ENCODE measurements around the gene FRMD1.

Gene FRMD1

GRCh38 chr6:168053957-168054471, 25.0 kb downstream of the FRMD1 start:
- no peak for DNase-seq

DNA sequence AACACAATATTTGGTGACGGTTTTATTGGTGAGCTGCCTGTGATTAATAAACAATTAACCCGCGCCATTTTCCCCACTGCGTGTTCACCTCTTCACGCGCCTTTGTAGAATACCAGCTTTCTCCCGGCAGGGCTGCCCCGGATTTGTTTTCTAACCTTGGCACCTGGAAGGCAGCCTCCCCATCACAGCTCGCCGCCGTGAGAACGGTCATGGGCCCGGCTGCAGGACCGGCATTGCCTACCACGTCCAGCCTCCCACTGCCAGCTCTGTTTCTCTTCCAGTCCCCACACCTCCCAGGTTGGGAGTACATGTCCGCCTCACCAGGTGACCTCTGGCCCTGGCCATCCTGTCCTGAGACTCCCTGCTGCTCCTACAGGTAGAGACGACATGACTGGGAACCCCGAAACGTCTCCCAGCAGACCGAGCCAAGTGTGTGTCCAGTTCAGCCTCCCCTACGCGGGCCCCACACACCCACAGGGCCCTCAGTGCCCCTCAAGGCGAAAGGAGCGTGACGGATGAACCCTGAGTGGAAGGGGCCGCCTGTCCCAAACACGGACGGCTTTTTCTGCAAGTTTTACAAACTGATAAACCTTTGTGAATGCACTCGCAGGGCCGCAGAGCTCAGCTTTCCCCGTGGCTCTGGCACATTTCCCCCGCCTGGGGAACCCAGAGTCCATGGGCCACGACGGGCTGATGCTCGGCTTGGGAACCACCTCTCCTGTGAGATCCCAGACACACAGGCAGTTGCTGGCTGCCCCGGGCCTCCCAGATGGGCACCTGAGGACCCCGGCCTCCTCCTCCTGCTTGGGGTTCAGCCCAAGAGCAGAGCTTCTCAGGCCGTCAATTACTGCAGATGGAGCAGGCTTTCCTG, 25.7 kb downstream of the FRMD1 start:
- DNase-seq = no peak

DNA sequence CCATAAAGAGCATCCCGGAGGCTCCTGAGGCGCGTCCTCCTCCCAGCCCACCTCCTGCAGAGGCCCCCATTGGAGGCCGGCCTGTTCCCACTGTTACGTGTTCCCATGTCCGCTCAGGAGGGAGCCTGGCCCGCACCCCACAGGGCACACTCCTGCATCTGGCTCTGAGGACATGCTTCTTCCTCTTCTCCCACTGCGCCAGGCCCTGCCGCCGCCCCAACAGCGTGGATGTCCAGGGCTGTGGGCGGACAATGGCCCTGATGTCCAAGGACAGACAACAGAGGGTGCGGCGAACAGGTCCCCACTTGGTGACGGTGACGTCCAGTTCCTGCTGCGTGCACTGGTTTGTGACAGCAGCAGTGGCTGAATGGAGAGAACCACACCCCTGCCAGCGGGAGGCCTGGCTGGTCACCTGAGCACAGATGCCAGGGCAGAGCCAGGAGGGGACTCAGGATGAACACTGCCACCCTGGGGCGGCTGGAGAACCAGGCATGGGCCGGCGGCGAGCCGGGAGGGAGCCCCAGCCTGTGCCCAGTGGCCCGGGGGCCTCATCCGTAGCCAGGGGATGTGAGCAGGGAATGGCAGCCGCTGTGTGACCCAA, 26.6 kb downstream of the FRMD1 start:
- DNase-seq = no peak

DNA sequence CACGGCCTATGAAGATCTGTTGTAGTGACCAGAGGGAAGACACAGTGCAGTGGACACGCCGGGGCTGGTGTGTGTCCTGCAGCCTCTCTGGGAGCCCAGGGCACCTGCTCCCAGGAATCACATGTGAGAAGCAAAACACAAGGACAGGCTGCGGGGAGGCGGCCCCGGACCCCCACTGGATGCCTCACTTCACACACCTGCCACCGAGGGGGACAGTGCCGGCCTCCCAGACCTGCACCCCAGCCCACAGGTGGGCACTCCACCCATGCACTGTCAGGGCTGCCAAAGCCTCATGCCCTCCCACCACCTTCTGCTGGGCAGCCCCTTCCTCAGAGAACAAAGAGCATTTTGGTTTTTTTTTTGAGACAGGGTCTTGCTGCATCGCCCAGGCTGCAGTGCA, 27.4 kb downstream of the FRMD1 start:
- DNase-seq = no peak

- no peak for DNase-seq
Observed at GRCh38 chr6:168050881-168051586, 28.0 kb downstream of the FRMD1 start.

- no peak for DNase-seq
Observed at GRCh38 chr6:168050225-168050880, 28.7 kb downstream of the FRMD1 start.

- no peak for DNase-seq
Observed at GRCh38 chr6:168049706-168050224, 29.2 kb downstream of the FRMD1 start.

DNA sequence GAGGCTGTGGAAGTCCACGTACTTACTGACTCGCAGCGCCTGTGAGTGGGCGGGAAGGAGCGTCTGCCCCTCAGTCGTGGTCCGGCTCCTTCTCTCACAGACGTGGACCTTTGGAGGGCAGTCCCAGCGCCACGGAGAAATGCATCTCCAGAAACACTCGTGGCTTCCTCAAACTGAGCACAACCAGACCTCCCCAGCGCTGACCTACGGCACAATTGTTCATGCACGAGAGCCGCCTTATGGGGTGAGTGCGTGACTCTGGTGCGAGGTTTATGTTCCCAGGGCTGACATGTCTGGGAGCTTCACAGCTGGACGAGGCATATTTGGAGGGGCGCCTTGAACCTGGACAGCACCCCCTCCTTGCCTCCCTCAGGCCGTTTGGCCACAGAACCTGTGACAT, 29.7 kb downstream of the FRMD1 start:
- no peak for DNase-seq

GRCh38 chr6:168048724-168049025, 30.3 kb downstream of the FRMD1 start:
- DNase-seq = no peak

DNA sequence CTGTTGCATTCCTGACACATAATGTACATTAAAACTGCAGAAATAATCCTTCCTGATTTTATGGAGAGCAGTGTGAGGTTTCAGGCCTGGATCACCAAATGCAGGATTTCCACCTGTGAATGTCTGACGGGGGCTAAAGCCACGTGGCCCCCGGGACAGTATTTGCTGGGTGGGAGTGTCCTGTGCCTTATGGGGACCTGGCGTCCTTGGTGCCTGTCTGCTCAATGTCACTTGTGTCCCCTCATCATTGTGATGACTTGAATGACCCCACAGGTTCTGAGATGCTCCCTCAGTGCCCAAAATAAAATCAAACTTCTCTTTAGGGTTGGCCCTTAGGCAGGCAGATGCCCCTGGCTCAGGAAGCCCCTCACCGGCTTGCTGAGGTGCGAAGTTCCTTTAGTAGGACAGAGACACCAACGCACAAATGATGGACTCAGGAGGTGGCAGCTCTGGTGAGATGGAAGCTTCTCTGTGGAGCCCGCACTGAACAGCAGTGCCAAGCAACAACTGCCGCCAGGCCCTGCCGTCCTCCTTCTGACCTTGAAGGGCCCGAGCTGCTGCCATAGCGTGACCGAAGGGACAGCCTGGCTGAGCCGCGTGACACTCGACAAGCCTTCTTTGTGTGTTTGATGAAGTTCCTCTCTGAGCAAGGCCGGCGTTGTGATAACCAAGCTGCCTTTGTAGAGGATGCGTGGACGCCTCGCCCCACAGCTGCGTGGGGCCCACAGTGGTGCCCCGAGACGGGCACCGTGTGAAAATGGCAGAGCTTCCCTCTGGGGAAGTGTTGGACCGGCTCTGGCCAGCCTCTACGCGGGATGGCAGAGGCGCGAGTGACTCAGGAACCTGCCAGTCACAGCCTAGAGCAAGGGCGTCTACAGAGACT, 30.9 kb downstream of the FRMD1 start:
- DNase-seq = no peak

GRCh38 chr6:168046696-168047095, 32.3 kb downstream of the FRMD1 start:
- no peak for DNase-seq

- DNase-seq = no peak
Observed at GRCh38 chr6:168045706-168046620, 33.0 kb downstream of the FRMD1 start.

GRCh38 chr6:168045141-168045691, 33.8 kb downstream of the FRMD1 start:
- no peak for DNase-seq

GRCh38 chr6:168044521-168045130, 34.4 kb downstream of the FRMD1 start:
- DNase-seq = no peak

GRCh38 chr6:168043848-168044415, 35.1 kb downstream of the FRMD1 start:
- DNase-seq = no peak

DNA sequence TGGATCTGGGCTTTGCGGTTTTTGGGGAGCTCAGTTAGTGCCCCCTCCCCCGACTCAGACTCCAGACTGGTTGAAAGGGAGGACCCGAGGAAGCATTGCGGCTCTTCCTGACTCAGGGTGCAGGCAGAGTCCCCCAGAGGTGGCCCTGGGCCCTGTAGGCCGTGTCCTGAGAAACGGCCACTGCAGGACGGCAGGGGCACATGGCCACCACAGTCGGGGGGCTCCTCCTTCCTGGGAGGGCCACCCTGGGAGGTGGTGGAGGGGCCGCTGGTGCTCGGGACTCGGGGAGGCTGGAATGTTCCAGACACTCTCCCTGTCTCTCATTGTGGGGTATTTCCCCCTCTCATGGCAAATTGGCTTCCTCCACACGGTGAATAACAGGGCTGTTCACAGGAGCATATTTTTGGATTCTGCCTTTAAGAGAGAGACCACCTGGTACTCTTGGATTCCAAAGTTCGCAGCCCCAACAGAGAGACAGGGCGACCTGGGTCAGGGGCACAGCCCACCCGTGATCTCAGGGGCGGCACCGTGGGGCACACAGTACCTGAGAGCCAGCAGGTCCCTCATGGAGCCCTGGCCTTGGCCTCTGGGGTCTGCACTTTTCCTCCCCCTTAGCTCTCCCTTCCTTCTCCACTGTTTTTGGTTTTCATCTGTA, 35.7 kb downstream of the FRMD1 start:
- no peak for DNase-seq

DNA sequence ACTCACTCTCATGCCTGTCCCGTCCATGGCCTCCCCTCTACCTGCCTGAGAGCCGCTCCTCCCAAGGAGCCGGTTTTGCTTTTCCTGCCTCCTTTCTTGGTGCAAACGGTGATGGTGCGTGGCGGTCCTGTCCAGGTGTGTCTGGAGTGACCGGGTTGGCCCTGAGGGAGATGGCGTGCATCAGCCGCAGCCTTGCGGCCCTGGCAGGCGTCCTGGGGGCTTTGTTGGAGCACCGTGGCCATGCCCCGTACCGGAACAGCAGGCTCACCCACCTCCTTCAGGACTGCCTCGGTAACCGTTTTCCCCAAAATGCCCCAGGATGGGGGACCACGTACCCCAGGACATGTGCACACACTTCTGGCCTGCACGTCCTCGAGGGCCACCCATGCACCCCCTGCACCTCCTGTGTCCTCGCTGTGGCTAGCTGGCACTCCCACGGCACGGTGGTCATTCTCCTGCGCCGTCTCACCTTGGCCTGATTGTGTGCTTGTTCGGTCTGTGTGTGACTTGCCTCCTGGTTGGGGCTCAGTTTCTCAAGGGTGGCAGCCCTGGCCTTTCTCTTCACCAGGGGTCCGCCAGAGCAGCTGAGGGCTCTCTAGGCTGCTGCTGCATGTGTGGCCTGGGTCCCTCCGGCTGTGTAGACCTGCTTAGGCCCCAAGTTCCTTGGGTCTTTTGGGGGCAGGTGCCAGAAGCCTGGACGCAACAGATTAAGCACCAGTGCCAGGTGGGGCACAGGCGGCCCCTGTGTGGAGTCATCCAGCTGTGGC, 36.4 kb downstream of the FRMD1 start:
- DNase-seq = no peak

GRCh38 chr6:168041928-168042327, 37.1 kb downstream of the FRMD1 start:
- DNase-seq = no peak
